Pancreas (tissue), 10 donors: Measurements from ENCODE around the gene PTPN14. TPM values are rescaled to one million over a fixed set of nuclear protein-coding genes. Genes with fewer than 3 reads are reported as not detected.
A peak's percentile ranks its signal among the peaks of the same experiment; 100 is the strongest.

Source experiments
- ATAC-seq, 4 donors: fragments of 200-7000 bp; cut with Tn5 transposase; one replicate each; pipeline versions ENCODE4 v1.8.0 to v1.9.1; 2020; ENCODE audit warnings: mild to moderate bottlenecking in 4 of 4, moderate library complexity in 4 of 4
- DNase-seq, 6 donors: peaks; one replicate each; pipeline ENCODE4 v3.0.0-alpha.2; 2020
- FAIRE-seq: peaks from 2 replicates; lab custom pipeline; 2012; peaks lifted over from hg19 to GRCh38; lab: Jason Lieb, UNC
- H3K27ac ChIP-seq, 4 donors: fragments of 200-600 bp; sonication (generic); 1 replicate in 3 of 4; 2 replicates in 1 of 4; pipeline versions ENCODE4 v1.5.0 to v1.8.0; 2020
- H3K27me3 ChIP-seq, 4 donors: fragments of 200-600 bp; one replicate each; pipeline ENCODE4 v1.8.0; 2021
- H3K36me3 ChIP-seq, 3 donors: fragments of 200-600 bp; sonication (generic) in 1 of 3; one replicate each; pipeline versions ENCODE4 v1.5.0 to v1.8.0; 2020 to 2021
- H3K4me1 ChIP-seq, 3 donors: fragments of 200-600 bp; one replicate each; pipeline ENCODE4 v1.8.0; 2021
- H3K4me3 ChIP-seq, 4 donors: fragments of 200-600 bp; sonication (generic) in 2 of 4; one replicate each; pipeline versions ENCODE4 v1.5.0 to v1.8.0; 2020 to 2021
- H3K9me3 ChIP-seq, 4 donors: fragments of 200-600 bp; one replicate each; pipeline ENCODE4 v1.8.0; 2021
- WGBS, 2 donors: extraction: QIAGEN DNeasy Blood & Tissue Kit; methylation state at CpG; one replicate each; pipeline ENCODE4 v1.1.7; 2013; 5-methylcytosine and 5-hydroxymethylcytosine counted together
- intact Hi-C, 3 donors: fragments of 100-400 bp; cut with DNase I; formaldehyde crosslinking; loops; one replicate each; pipeline versions ENCODE4 v1.11.1 to v1.14.2; 2022
- polyA plus RNA-seq, 2 donors: library from polyadenylated mRNA; stranded (reverse); fragments of 200-250 nt; gene quantifications; one replicate each; pipeline ENCODE4 v1.2.3, GENCODE V29; 2013
- total RNA-seq, 6 donors: library from RNA; stranded (reverse); fragmentation: NEBNext Ultra II Directional in 4 of 6; extraction: Animal tissue kit (Norgen Biotek cat#: 25700) in 4 of 6; gene quantifications; one replicate each; pipeline versions ENCODE4 v1.2.1 to v1.2.4, GENCODE V29; 2021 to 2023
- TF ChIP-seq, protein P1 (sequence below), 4 donors: fragments of 200-600 bp; sonication (generic) in 3 of 4; IDR thresholded peaks; one replicate each; pipeline versions ENCODE4 v1.5.0 to v1.8.0; 2021; ENCODE audit warnings: antibody characterized with exemption in 4 of 4
- donor health status: healthy with polysubstance abuse.
- donor health status: DM: no; HTN: no; CAD: no; lungs with moderate emphysema.
- donor health status: DM: no; HTN: no; CAD: no.
- donor health status: control.
- donor health status: control.
- donor health status: Bipolar disorder and iron deficiency.
- donor health status: DM: yes; HTN: yes; CAD: no.
- donor health status: DM: no; HTN: no; CAD: no.
- donor health status: DM: no; HTN: no; CAD: no.
- donor health status: DM: yes; HTN: yes; CAD: no.

The PTPN14 gene
- total and polyA plus RNA-seq, 8 donors = 1.9 to 17.5 (median 11.5) TPM

DNA sequence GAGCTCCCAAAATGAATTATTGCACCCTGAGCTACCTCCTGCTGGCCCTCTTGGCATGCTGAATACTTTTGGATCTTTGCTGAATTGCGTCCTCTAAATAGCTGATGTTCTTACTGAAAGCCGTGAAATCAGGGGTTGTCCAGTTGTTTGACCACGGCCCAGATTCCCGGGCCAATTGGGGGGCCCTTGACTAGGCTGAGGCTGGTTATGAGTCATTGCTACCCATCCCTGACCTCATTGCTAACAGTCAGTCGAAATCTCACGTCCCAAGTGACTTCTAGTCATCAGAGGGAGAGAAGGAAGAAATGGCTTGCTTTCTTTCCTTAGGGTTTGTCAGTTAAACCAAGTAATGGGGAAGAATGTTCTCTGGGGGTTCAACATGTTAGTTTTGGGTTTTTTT lies 233.0 kb downstream of the PTPN14 start:
- no peak overlapping the region for H3K4me3 ChIP-seq
- no peak for FAIRE-seq

DNA sequence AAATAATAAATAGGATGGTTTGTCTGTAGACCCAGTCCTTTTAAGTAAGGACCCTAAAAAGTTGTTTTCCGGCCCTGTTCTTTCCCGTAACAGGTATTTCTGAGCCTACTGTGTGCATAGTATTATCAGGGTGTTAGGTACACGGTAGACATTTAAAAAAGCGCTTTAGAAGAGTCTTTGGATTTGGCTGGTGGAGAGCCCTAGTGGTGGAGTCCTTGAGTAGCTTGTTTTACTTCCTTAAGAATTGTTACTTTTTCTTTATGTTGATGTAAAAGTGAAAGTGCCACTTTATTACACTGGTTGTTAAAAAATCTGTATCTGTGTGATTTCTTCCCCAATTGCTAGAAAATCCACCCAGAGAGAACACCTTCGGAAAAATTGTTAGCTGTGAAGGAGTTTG lies 233.7 kb downstream of the PTPN14 start:
- Histone ChIP-seq H3K36me3 (peaks cover 0 to 5% (median 0%) of the 10 kb centered on the region in 3 donors), H3K27me3 (no peaks in the 10 kb centered on the region), H3K27ac (no peak overlapping the region), H3K4me1 (no peaks in the 10 kb centered on the region), H3K4me3 (no peak overlapping the region), H3K9me3 (no peaks in the 10 kb centered on the region)
- intact Hi-C loops = no loop called here
- WGBS, 2 donors = 87 to 92% methylated on average over 5 of the region's 5 CpGs
- no peak for FAIRE-seq
- no peak for ATAC-seq
- TF ChIP-seq, protein P1, sequence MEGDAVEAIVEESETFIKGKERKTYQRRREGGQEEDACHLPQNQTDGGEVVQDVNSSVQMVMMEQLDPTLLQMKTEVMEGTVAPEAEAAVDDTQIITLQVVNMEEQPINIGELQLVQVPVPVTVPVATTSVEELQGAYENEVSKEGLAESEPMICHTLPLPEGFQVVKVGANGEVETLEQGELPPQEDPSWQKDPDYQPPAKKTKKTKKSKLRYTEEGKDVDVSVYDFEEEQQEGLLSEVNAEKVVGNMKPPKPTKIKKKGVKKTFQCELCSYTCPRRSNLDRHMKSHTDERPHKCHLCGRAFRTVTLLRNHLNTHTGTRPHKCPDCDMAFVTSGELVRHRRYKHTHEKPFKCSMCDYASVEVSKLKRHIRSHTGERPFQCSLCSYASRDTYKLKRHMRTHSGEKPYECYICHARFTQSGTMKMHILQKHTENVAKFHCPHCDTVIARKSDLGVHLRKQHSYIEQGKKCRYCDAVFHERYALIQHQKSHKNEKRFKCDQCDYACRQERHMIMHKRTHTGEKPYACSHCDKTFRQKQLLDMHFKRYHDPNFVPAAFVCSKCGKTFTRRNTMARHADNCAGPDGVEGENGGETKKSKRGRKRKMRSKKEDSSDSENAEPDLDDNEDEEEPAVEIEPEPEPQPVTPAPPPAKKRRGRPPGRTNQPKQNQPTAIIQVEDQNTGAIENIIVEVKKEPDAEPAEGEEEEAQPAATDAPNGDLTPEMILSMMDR (IDR thresholded peaks at IDR 0.05) = no peak
- no peak for DNase-seq

More for the DNA sequence above, 233.0 kb downstream of the PTPN14 start:
- DNase-seq = no peak
- no peaks in the 10 kb centered on the region for H3K4me1 ChIP-seq
- no peaks in the 10 kb centered on the region for H3K27me3 ChIP-seq
- TF ChIP-seq, protein P1 (IDR thresholded peaks at IDR 0.05) = no peak
- H3K9me3 ChIP-seq = no peaks in the 10 kb centered on the region
- intact Hi-C loops = no loop called here
- peaks cover 0 to 5% (median 0%) of the 10 kb centered on the region in 3 donors for H3K36me3 ChIP-seq
- no peak overlapping the region for H3K27ac ChIP-seq
- ATAC-seq = no peak
- WGBS, 2 donors = 64 to 76% methylated on average over 6 of the region's 6 CpGs

DNA sequence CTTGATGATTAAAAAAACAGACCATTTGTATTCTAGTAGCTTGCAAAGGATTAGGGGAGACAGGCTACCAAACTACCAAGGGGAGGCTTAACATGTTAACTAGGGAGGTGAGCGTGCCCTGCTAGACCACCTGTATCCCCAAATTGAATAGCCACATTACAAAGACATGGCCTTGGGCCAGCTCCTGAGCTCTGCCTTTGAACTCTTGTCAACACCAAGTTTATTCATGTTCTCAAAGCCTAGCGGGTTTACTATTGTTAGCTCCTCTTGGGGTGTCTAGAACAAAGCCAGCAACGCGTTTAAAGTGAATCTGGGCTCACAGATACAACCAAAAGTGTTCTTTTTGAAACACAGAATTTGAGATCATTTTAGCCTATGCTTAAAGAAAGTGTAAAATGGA lies 234.1 kb downstream of the PTPN14 start:
- no peak overlapping the region for H3K4me3 ChIP-seq
- no peak for FAIRE-seq
- WGBS, 2 donors = 80 to 82% methylated on average over 4 of the region's 4 CpGs

DNA sequence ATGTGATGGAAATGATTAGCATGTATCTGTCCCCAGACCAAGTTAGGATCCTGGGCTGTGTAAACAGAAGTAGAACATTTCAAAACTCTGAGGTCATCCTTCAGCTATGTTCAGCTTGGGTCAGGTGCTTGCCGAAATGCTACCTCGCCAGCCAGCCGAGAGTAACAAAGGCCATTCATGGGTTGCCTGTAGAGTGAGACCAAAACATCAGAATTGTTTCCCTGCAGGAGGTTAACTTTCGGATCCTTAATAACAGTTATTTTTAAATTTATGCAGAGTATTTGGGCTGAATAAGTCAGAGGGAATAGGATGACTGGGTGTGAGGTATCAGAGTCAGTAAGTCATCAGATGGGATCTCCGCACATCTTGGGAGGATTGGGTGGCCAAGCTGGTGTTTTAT lies 234.8 kb downstream of the PTPN14 start:
- no peaks in the 10 kb centered on the region for H3K4me1 ChIP-seq
- DNase-seq (peak in 1 of 6 donors; percentile 24), ATAC-seq (peak; percentile 56 to 92 (median 78)), FAIRE-seq (no peak)
- TF ChIP-seq, protein P1 (IDR thresholded peaks at IDR 0.05) = no peak
- WGBS, 2 donors = 68 to 75% methylated on average over 5 of the region's 5 CpGs
- H3K27ac ChIP-seq = peak overlapping the region in 2 of 4 donors; percentile 2 to 46
- intact Hi-C loops = no loop called here
- H3K27me3 ChIP-seq = no peaks in the 10 kb centered on the region
- no peaks in the 10 kb centered on the region for H3K9me3 ChIP-seq
- no peak overlapping the region for H3K4me3 ChIP-seq
- peaks cover 0 to 5% (median 0%) of the 10 kb centered on the region in 3 donors for H3K36me3 ChIP-seq

More for the DNA sequence above, 234.1 kb downstream of the PTPN14 start:
- intact Hi-C loops = no loop called here
- H3K27ac ChIP-seq = peak overlapping the region in 2 of 4 donors; percentile 2 to 46
- H3K4me1 ChIP-seq = no peaks in the 10 kb centered on the region
- DNase-seq = no peak
- no peaks in the 10 kb centered on the region for H3K9me3 ChIP-seq
- peaks cover 0 to 5% (median 0%) of the 10 kb centered on the region in 3 donors for H3K36me3 ChIP-seq
- H3K27me3 ChIP-seq = no peaks in the 10 kb centered on the region
- no peak for ATAC-seq
- TF ChIP-seq, protein P1 (IDR thresholded peaks at IDR 0.05) = no peak

DNA sequence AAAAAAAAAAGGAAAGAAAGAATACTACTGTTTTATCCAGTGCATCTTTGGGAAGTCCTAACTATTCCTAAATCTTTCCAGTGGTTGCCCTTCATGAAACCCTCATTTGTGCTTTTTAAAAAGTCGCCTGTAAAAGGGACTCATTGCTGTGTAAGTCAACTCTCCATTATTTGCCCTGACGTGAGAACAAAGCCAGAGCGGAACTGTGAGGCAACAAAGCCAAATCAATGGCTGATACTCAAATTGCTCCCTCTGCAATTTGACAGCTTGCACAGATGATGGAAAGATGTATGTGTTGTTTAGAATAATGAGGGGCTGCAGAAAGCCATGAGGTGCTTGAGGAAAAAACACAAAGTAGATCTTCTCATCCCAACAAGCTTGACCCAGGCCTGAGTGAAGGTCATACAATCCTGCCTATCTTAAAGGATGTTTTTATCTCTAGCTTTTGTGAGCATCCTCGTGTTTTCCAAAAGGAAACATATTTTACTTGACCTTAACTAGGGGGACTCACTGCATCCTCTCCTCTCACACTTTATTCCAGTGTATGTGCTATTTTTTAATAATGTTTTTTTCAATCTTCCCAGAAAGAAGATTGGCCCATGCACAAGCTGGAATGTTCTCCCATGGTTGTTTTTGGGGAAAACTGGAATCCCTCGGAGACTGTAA lies 237.1 kb downstream of the PTPN14 start:
- H3K9me3 ChIP-seq = no peaks in the 10 kb centered on the region
- no peak for FAIRE-seq
- no peak overlapping the region for H3K4me3 ChIP-seq
- H3K36me3 ChIP-seq = peaks cover 0 to 5% (median 0%) of the 10 kb centered on the region in 3 donors
- intact Hi-C loops = no loop called here
- TF ChIP-seq, protein P1 (IDR thresholded peaks at IDR 0.05) = no peak
- H3K4me1 ChIP-seq = no peaks in the 10 kb centered on the region
- 86 to 87% methylated on average over 5 of the region's 5 CpGs for WGBS, 2 donors
- H3K27me3 ChIP-seq = no peaks in the 10 kb centered on the region
- DNase-seq = no peak
- no peak overlapping the region for H3K27ac ChIP-seq
- no peak for ATAC-seq
